Natural killer cell (primary cell): Measurements from ENCODE around the gene RGS14. TPM values are rescaled to one million over a fixed set of nuclear protein-coding genes. Genes with fewer than 3 reads are reported as not detected.
A peak's percentile ranks its signal among the peaks of the same experiment; 100 is the strongest.

Experiments
- ATAC-seq, 3 donors: fragments of 150-1000 bp in 2 of 3; fragments of 200-7000 bp in 1 of 3; cut with Tn5 transposase; 1 replicate in 1 of 3; 2 replicates in 2 of 3; pipeline ENCODE4 v1.10.0; 2021; ENCODE audit warnings: mild to moderate bottlenecking in 2 of 3, moderate library complexity in 2 of 3
- DNase-seq, 2 donors: peaks; one replicate each; pipeline versions ENCODE4 v3.0.0 to v3.0.0-alpha.2; 2013 to 2021; ENCODE audit warnings: mixed read lengths in 1 of 2
- H3K27ac ChIP-seq: one replicate; pipeline ENCODE4 v1.5.1; 2013; ENCODE audit warnings: mild to moderate bottlenecking, low read length
- H3K27me3 ChIP-seq: one replicate; pipeline ENCODE4 v1.6.1; 2013; ENCODE audit warnings: low read length; ENCODE audit not compliant: control insufficient read depth, insufficient read depth
- H3K36me3 ChIP-seq: one replicate; pipeline ENCODE4 v1.6.1; 2013; ENCODE audit warnings: low read length; ENCODE audit not compliant: control insufficient read depth, insufficient read depth
- H3K4me1 ChIP-seq: one replicate; pipeline ENCODE4 v1.6.1; 2013; ENCODE audit warnings: low read length; ENCODE audit not compliant: control insufficient read depth, insufficient read depth
- H3K4me3 ChIP-seq: one replicate; pipeline ENCODE4 v1.5.1; 2013; ENCODE audit warnings: low read length
- H3K9me3 ChIP-seq: one replicate; pipeline ENCODE4 v1.6.1; 2013; ENCODE audit warnings: low read length; ENCODE audit not compliant: control insufficient read depth, insufficient read depth
- H3K27ac Mint-ChIP-seq, 2 donors: one replicate each; pipeline ENCODE4 v1.8.0; 2022; ENCODE audit warnings: mild to moderate bottlenecking in 2 of 2, mixed read lengths in 2 of 2, moderate library complexity in 1 of 2
- H3K27me3 Mint-ChIP-seq, 2 donors: one replicate each; pipeline ENCODE4 v1.8.0; 2022; ENCODE audit warnings: low read depth in 2 of 2, mixed read lengths in 2 of 2
- H3K36me3 Mint-ChIP-seq: one replicate; pipeline ENCODE4 v1.8.0; 2022; ENCODE audit warnings: mixed read lengths
- H3K4me1 Mint-ChIP-seq, 2 donors: one replicate each; pipeline ENCODE4 v1.8.0; 2022; ENCODE audit warnings: mixed read lengths in 2 of 2
- H3K4me3 Mint-ChIP-seq: one replicate; pipeline ENCODE4 v1.8.0; 2022; ENCODE audit warnings: mild to moderate bottlenecking, moderate library complexity, mixed read lengths
- H3K9me3 Mint-ChIP-seq, 2 donors: one replicate each; pipeline ENCODE4 v1.8.0; 2022; ENCODE audit warnings: mixed read lengths in 2 of 2
- CTCF ChIP-seq: fragments of 200-600 bp; IDR thresholded peaks from one replicate; pipeline ENCODE4 v1.8.0; 2022; ENCODE audit warnings: antibody characterized with exemption
- WGBS: methylation state at CpG from one replicate; pipeline ENCODE4 v1.1.7; 2013; ENCODE audit warnings: missing lambda C conversion rate; ENCODE audit not compliant: insufficient coverage; 5-methylcytosine and 5-hydroxymethylcytosine counted together
- intact Hi-C: fragments of 100-400 bp; cut with micrococcal nuclease; formaldehyde crosslinking; loops from one replicate; pipeline ENCODE4 v1.14.2; 2022
- total RNA-seq, 4 donors: library from RNA; stranded (reverse); fragments of 120-200 nt in 1 of 4; gene quantifications; one replicate each; pipeline versions ENCODE4 v1.2.3 to v1.2.4, GENCODE V29; 2013 to 2022

RGS14 gene
- total RNA-seq, 3 donors from 2014 or later (not counting 1 experiment from before 2014, with no cell fraction given), result 57.3 to 87.0 (median 66.1) TPM

GRCh38 chr5:177370488-177371119 lies 12.9 kb downstream of the RGS14 start:
- ATAC-seq (peak in 1 of 3 donors; percentile 90), DNase-seq (peak in 1 of 2 donors; percentile 75)
- Mint-ChIP-seq H3K4me3 (peak overlapping the region; percentile 56), H3K27ac (no peak overlapping the region), H3K27me3 (no peaks in the 10 kb centered on the region), H3K9me3 (no peaks in the 10 kb centered on the region), H3K36me3 (no peaks in the 10 kb centered on the region), H3K4me1 (peaks cover 22 to 41% of the 10 kb centered on the region in 2 donors)
- Histone ChIP-seq H3K4me3 (peak overlapping the region; percentile 21), H3K27ac (no peak overlapping the region), H3K27me3 (no peaks in the 10 kb centered on the region), H3K9me3 (no peaks in the 10 kb centered on the region), H3K36me3 (peaks cover 65% of the 10 kb centered on the region), H3K4me1 (peaks cover 47% of the 10 kb centered on the region)
- WGBS, result 34% methylated on average over 41 of the region's 42 CpGs
- no peak for TF ChIP-seq CTCF
- intact Hi-C loops, result no loop called here

GRCh38 chr5:177371120-177372033 lies 13.7 kb downstream of the RGS14 start:
- intact Hi-C loops, result no loop called here
- Histone ChIP-seq H3K27me3 (no peaks in the 10 kb centered on the region), H3K36me3 (peaks cover 57% of the 10 kb centered on the region), H3K4me1 (peaks cover 47% of the 10 kb centered on the region), H3K27ac (peak overlapping the region; percentile 32), H3K9me3 (no peaks in the 10 kb centered on the region), H3K4me3 (peak overlapping the region; percentile 21)
- no peak for TF ChIP-seq CTCF
- Mint-ChIP-seq H3K27ac (peak overlapping the region; percentile 50 to 55), H3K27me3 (no peaks in the 10 kb centered on the region), H3K4me1 (peaks cover 22 to 39% of the 10 kb centered on the region in 2 donors), H3K4me3 (peak overlapping the region; percentile 31), H3K9me3 (no peaks in the 10 kb centered on the region), H3K36me3 (no peaks in the 10 kb centered on the region)
- WGBS, result 72% methylated on average over 26 of the region's 26 CpGs
- ATAC-seq (no peak), DNase-seq (no peak)

GRCh38 chr5:177372034-177372896 lies 14.5 kb downstream of the RGS14 start:
- H3K9me3 ChIP-seq, result no peaks in the 10 kb centered on the region
- peak overlapping the region; percentile 33 for H3K4me3 Mint-ChIP-seq
- no peaks in the 10 kb centered on the region for H3K27me3 ChIP-seq
- peaks cover 47% of the 10 kb centered on the region for H3K4me1 ChIP-seq
- peaks cover 22 to 32% of the 10 kb centered on the region in 2 donors for H3K4me1 Mint-ChIP-seq
- H3K27ac Mint-ChIP-seq, result peak overlapping the region; percentile 50 to 55
- intact Hi-C loops, result no loop called here
- peak overlapping the region; percentile 20 for H3K27ac ChIP-seq
- no peak overlapping the region for H3K4me3 ChIP-seq
- H3K36me3 ChIP-seq, result peaks cover 51% of the 10 kb centered on the region
- H3K9me3 Mint-ChIP-seq, result no peaks in the 10 kb centered on the region
- ATAC-seq, result peak in 2 of 3 donors; percentile 32 to 49
- H3K27me3 Mint-ChIP-seq, result no peaks in the 10 kb centered on the region
- WGBS, result 70% methylated on average over 9 of the region's 12 CpGs
- peak in 1 of 2 donors; percentile 55 for DNase-seq
- no peak for TF ChIP-seq CTCF
- H3K36me3 Mint-ChIP-seq, result no peaks in the 10 kb centered on the region
